ENCODE data around the gene EPHA4.
A peak's percentile ranks its signal among the peaks of the same experiment; 100 is the strongest.

EPHA4 gene

GRCh38 chr2:221505605-221506004 lies 66.5 kb downstream of the EPHA4 start:
- in situ Hi-C loops (cut with HindIII; ENCODE audit: low sequenced_read_pairs): no loop called here
- DNase-seq (ENCODE audit: low read depth, low spot score): no peak
- no peak overlapping the region for H3K4me3 ChIP-seq (ENCODE audit: low read depth, low read length)
- no peak for TF ChIP-seq CTCF (IDR thresholded peaks at IDR 0.05; ENCODE audit: low read depth, low read length)

GRCh38 chr2:221504905-221505304 lies 67.2 kb downstream of the EPHA4 start:
- TF ChIP-seq CTCF (IDR thresholded peaks at IDR 0.05; ENCODE audit: low read depth, low read length): no peak
- no peak overlapping the region for H3K4me3 ChIP-seq (ENCODE audit: low read depth, low read length)
- DNase-seq (ENCODE audit: low read depth, low spot score): no peak
- in situ Hi-C loops (cut with HindIII; ENCODE audit: low sequenced_read_pairs): no loop called here

- in situ Hi-C loops (cut with HindIII; ENCODE audit: low sequenced_read_pairs): no loop called here
Measured at GRCh38 chr2:221503965-221504364, 68.1 kb downstream of the EPHA4 start.

GRCh38 chr2:221502270-221503010 lies 69.7 kb downstream of the EPHA4 start:
- no peak for TF ChIP-seq CTCF (IDR thresholded peaks at IDR 0.05; ENCODE audit: low read depth, low read length)
- in situ Hi-C loops (cut with HindIII; ENCODE audit: low sequenced_read_pairs): no loop called here
- DNase-seq (ENCODE audit: low read depth, low spot score): peak; percentile 70
- no peak overlapping the region for H3K4me3 ChIP-seq (ENCODE audit: low read depth, low read length)

More at GRCh38 chr2:221503965-221504364, 68.1 kb downstream of the EPHA4 start:
- no peak for TF ChIP-seq CTCF (IDR thresholded peaks at IDR 0.05; ENCODE audit: low read depth, low read length)
- no peak for DNase-seq (ENCODE audit: low read depth, low spot score)
- H3K4me3 ChIP-seq (ENCODE audit: low read depth, low read length): no peak overlapping the region

- peak overlapping the region; percentile 10 for H3K4me3 ChIP-seq (ENCODE audit: low read depth, low read length)
- no peak for TF ChIP-seq CTCF (IDR thresholded peaks at IDR 0.05; ENCODE audit: low read depth, low read length)
- no peak for DNase-seq (ENCODE audit: low read depth, low spot score)
- in situ Hi-C loops (cut with HindIII; ENCODE audit: low sequenced_read_pairs): no loop called here
Measured at GRCh38 chr2:221501883-221502269, 70.2 kb downstream of the EPHA4 start.

GRCh38 chr2:221501210-221501882 lies 70.8 kb downstream of the EPHA4 start:
- DNase-seq (ENCODE audit: low read depth, low spot score): peak; percentile 64
- TF ChIP-seq CTCF (IDR thresholded peaks at IDR 0.05; ENCODE audit: low read depth, low read length): no peak
- H3K4me3 ChIP-seq (ENCODE audit: low read depth, low read length): peak overlapping the region; percentile 10
- in situ Hi-C loops (cut with HindIII; ENCODE audit: low sequenced_read_pairs): no loop called here

All from astrocyte of the spinal cord (primary cell).